Uterus (tissue), 4 donors: ENCODE measurements around the gene ATP6V1G3. TPM values are rescaled to one million over a fixed set of nuclear protein-coding genes. Genes with fewer than 3 reads are reported as not detected.

Experiments used
- DNase-seq, 2 donors: peaks; one replicate each; pipeline ENCODE4 v3.0.0-alpha.2; 2019 to 2020
- H3K27ac ChIP-seq, 2 donors: fragments of 200-600 bp; sonication (generic); 1 replicate in 1 of 2; 2 replicates in 1 of 2; pipeline ENCODE4 v1.5.1; 2016 to 2018
- H3K27me3 ChIP-seq, 2 donors: fragments of 200-600 bp; sonication (generic); one replicate each; pipeline ENCODE4 v1.5.1; 2018 to 2019; ENCODE audit warnings: control low read depth in 1 of 2
- H3K36me3 ChIP-seq, 2 donors: fragments of 200-600 bp; sonication (generic); one replicate each; pipeline ENCODE4 v1.5.1; 2019; ENCODE audit warnings: control low read depth in 1 of 2
- H3K4me1 ChIP-seq, 2 donors: fragments of 200-600 bp; sonication (generic); one replicate each; pipeline ENCODE4 v1.5.1; 2018 to 2019; ENCODE audit warnings: control low read depth in 1 of 2
- H3K4me3 ChIP-seq, 2 donors: fragments of 200-600 bp; sonication (generic); 1 replicate in 1 of 2; 2 replicates in 1 of 2; pipeline ENCODE4 v1.5.1; 2018 to 2019; ENCODE audit warnings: mild to moderate bottlenecking in 1 of 2
- H3K9me3 ChIP-seq, 2 donors: fragments of 200-600 bp; sonication (generic); one replicate each; pipeline ENCODE4 v1.5.1; 2019; ENCODE audit warnings: control low read depth in 1 of 2
- POLR2A ChIP-seq, 2 donors: fragments of 450-650 bp; IDR thresholded peaks; one replicate each; pipeline ENCODE4 v1.6.1; 2016; ENCODE audit warnings: antibody characterized with exemption in 2 of 2, mild to moderate bottlenecking in 1 of 2, moderate library complexity in 1 of 2
- intact Hi-C: fragments of 100-400 bp; cut with DNase I; formaldehyde crosslinking; loops from one replicate; pipeline ENCODE4 v1.15.1; 2023; ENCODE audit warnings: low total_unique reads
- total RNA-seq, 4 donors: library from RNA; depleted of rRNA in 3 of 4; stranded (reverse); fragments of >200 nt in 3 of 4; gene quantifications; one replicate each; pipeline versions ENCODE4 v1.1.0 to v1.2.4, GENCODE V29; 2014 to 2023
- TF ChIP-seq, protein P1 (sequence below), 4 experiments: fragments of 200-600 bp in 2 of 4; fragments of 450-650 bp in 2 of 4; sonication (generic) in 2 of 4; IDR thresholded peaks; one replicate each; pipeline ENCODE4 v1.5.1; 2016 to 2019; ENCODE audit warnings: antibody characterized with exemption in 4 of 4, mild to moderate bottlenecking in 2 of 4, moderate library complexity in 1 of 4
- donor health status: DM: yes; HTN: yes; CAD: no.

The ATP6V1G3 gene
- total RNA-seq, 4 donors from 2014 or later, result not detected

- H3K36me3 ChIP-seq, result no peaks in the 10 kb centered on the region
- H3K27ac ChIP-seq, result no peak overlapping the region
- no peak overlapping the region for H3K4me3 ChIP-seq
- no peaks in the 10 kb centered on the region for H3K4me1 ChIP-seq
- TF ChIP-seq, protein P1, sequence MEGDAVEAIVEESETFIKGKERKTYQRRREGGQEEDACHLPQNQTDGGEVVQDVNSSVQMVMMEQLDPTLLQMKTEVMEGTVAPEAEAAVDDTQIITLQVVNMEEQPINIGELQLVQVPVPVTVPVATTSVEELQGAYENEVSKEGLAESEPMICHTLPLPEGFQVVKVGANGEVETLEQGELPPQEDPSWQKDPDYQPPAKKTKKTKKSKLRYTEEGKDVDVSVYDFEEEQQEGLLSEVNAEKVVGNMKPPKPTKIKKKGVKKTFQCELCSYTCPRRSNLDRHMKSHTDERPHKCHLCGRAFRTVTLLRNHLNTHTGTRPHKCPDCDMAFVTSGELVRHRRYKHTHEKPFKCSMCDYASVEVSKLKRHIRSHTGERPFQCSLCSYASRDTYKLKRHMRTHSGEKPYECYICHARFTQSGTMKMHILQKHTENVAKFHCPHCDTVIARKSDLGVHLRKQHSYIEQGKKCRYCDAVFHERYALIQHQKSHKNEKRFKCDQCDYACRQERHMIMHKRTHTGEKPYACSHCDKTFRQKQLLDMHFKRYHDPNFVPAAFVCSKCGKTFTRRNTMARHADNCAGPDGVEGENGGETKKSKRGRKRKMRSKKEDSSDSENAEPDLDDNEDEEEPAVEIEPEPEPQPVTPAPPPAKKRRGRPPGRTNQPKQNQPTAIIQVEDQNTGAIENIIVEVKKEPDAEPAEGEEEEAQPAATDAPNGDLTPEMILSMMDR (IDR thresholded peaks at IDR 0.05), result no peak
- TF ChIP-seq POLR2A (IDR thresholded peaks at IDR 0.05), result no peak
- no peak for DNase-seq
- H3K9me3 ChIP-seq, result no peaks in the 10 kb centered on the region
- H3K27me3 ChIP-seq, result no peaks in the 10 kb centered on the region
- intact Hi-C loops, result no loop called here
Observed at GRCh38 chr1:198498881-198499280, 41.6 kb downstream of the ATP6V1G3 start.

GRCh38 chr1:198498103-198498385, 42.4 kb downstream of the ATP6V1G3 start:
- Histone ChIP-seq H3K27me3 (no peaks in the 10 kb centered on the region), H3K4me3 (no peak overlapping the region), H3K9me3 (no peaks in the 10 kb centered on the region), H3K27ac (no peak overlapping the region), H3K4me1 (no peaks in the 10 kb centered on the region), H3K36me3 (no peaks in the 10 kb centered on the region)
- intact Hi-C loops, result no loop called here
- TF ChIP-seq, protein P1 (IDR thresholded peaks at IDR 0.05), result no peak
- TF ChIP-seq POLR2A (IDR thresholded peaks at IDR 0.05), result no peak
- DNase-seq, result no peak

DNA sequence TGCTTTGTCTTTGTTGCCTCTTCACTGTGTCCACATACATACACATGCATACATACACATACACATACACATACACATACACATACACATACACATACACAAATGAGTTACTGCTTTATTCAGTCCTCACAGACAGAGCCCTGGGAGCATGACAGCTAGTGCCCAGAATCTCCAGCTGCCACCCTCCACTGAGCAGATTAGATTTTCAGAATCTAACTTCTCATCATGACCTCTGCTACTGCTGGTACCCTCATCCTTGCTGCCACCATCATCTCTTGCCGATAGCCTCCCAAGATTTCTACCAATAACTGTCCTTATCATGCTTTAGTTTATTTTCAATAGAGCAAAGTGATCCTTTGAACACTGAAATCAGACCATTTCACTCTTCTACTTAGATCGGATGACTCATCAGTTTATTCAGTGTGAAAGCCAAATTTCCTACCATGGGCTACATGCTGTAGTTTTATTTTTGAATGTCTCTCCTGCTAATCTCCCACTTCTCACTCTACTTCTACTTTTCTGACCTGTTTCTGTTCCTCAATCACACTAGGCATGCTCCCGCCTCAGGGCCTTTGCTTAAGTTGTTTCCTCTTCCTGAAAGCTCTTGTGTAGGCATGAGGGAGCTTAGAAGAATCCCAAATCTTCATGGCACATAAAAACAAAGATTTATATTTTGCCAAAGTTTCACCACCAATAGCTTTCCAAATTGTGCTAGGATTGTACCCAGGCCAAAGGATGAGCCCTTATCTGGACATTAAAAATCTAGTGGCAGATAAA, 43.0 kb downstream of the ATP6V1G3 start:
- TF ChIP-seq, protein P1 (IDR thresholded peaks at IDR 0.05), result no peak
- TF ChIP-seq POLR2A (IDR thresholded peaks at IDR 0.05), result no peak
- intact Hi-C loops, result no loop called here

DNA sequence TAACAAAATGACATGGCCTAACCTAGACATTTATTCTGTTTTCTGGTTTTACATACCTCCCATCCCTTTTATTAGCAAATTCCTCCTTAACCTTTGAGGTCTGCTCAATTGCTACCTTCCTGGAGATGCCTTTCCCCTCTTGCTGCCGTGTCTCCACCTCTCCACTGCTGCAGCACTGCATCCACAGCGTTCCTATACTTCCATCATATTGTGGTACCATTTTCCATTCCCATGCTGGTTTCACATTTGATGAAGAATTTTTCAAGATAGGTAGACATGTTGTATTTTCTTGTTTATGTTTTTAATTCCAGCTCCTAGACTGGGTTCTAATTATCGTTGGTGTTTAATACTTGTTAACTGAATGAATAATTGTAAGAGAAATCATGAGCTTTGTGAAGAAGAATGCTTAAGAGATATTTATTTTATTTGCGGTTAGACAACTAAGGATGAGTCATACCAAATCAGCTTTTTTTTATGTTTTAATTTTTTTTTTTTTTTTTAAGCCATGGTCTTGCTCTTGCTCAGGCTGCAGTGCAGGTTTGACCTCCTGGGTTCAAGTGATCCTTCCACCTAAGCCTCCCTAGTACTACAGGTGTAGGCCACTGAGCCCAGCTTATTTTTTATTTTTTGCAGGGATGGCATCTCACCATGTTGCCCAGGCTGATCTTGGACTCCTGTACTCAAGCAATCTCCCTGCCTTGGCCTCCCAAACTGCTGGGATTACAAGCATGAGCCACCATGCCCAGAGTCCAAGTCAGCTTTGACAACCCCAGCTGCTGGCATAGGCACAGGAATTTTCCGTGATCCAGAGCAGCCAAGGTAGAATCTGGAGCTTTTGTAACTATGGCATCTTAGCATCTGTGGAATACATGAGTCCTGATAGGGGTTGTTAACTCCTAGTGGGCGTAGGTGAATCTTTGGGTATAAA, 44.0 kb downstream of the ATP6V1G3 start:
- Histone ChIP-seq H3K4me3 (no peak overlapping the region), H3K27ac (no peak overlapping the region), H3K27me3 (no peaks in the 10 kb centered on the region), H3K4me1 (no peaks in the 10 kb centered on the region), H3K36me3 (no peaks in the 10 kb centered on the region), H3K9me3 (no peaks in the 10 kb centered on the region)
- intact Hi-C loops, result no loop called here
- TF ChIP-seq POLR2A (IDR thresholded peaks at IDR 0.05), result no peak
- TF ChIP-seq, protein P1 (IDR thresholded peaks at IDR 0.05), result no peak
- no peak for DNase-seq

More for the DNA sequence above, 43.0 kb downstream of the ATP6V1G3 start:
- Histone ChIP-seq H3K27ac (no peak overlapping the region), H3K4me3 (no peak overlapping the region), H3K4me1 (no peaks in the 10 kb centered on the region), H3K36me3 (no peaks in the 10 kb centered on the region), H3K9me3 (no peaks in the 10 kb centered on the region), H3K27me3 (no peaks in the 10 kb centered on the region)
- DNase-seq, result no peak

GRCh38 chr1:198495631-198496030, 44.8 kb downstream of the ATP6V1G3 start:
- intact Hi-C loops, result no loop called here
- no peak overlapping the region for H3K27ac ChIP-seq
- no peak for DNase-seq
- H3K4me3 ChIP-seq, result no peak overlapping the region
- no peaks in the 10 kb centered on the region for H3K9me3 ChIP-seq
- H3K36me3 ChIP-seq, result no peaks in the 10 kb centered on the region
- no peaks in the 10 kb centered on the region for H3K4me1 ChIP-seq
- no peaks in the 10 kb centered on the region for H3K27me3 ChIP-seq
- TF ChIP-seq, protein P1 (IDR thresholded peaks at IDR 0.05), result no peak
- TF ChIP-seq POLR2A (IDR thresholded peaks at IDR 0.05), result no peak
